HEK293T (cell line): ENCODE measurements around the gene PTPN3.

Experiments
- CTCF ChIA-PET: fragments of 350-600 bp; formaldehyde crosslinking; extraction: SDS; loops from one replicate; lab custom pipeline; 2021; ENCODE audit warnings: antibody characterized with exemption, inconsistent platforms; lab: Yijun Ruan, JAX
- POLR2A ChIA-PET: fragments of 350-600 bp; formaldehyde crosslinking; extraction: SDS; loops from one replicate; lab custom pipeline; 2020; ENCODE audit warnings: antibody characterized with exemption, inconsistent platforms; lab: Yijun Ruan, JAX
- DNase-seq: peaks from one replicate; pipeline ENCODE4 v3.0.0; 2012; ENCODE audit warnings: mixed read lengths; ENCODE audit errors: extremely low spot score
- ARNT ChIP-seq: fragments of 450-650 bp; IDR thresholded peaks from 2 replicates; pipeline ENCODE4 v1.6.1; 2017; ENCODE audit warnings: mild to moderate bottlenecking
- BHLHE40 ChIP-seq: fragments of 450-650 bp; IDR thresholded peaks from 2 replicates; pipeline ENCODE4 v1.6.1; 2016; ENCODE audit warnings: mild to moderate bottlenecking, moderate library complexity, borderline replicate concordance
- CTBP1 ChIP-seq: fragments of 450-650 bp; IDR thresholded peaks from 2 replicates; pipeline ENCODE4 v1.6.1; 2016; ENCODE audit warnings: borderline replicate concordance
- ELF4 ChIP-seq: fragments of 450-650 bp; IDR thresholded peaks from 2 replicates; pipeline ENCODE4 v1.6.1; 2017; ENCODE audit warnings: antibody characterized with exemption
- FOXA1 ChIP-seq: fragments of 450-650 bp; IDR thresholded peaks from 2 replicates; pipeline ENCODE4 v1.6.1; 2016; ENCODE audit warnings: mild to moderate bottlenecking
- FOXK2 ChIP-seq: fragments of 450-650 bp; IDR thresholded peaks from 2 replicates; pipeline ENCODE4 v1.6.1; 2016; ENCODE audit warnings: mild to moderate bottlenecking
- FOXM1 ChIP-seq: fragments of 450-650 bp; IDR thresholded peaks from 2 replicates; pipeline ENCODE4 v1.6.1; 2017; ENCODE audit warnings: mild to moderate bottlenecking, borderline replicate concordance
- HDGF ChIP-seq: fragments of 450-650 bp; IDR thresholded peaks from 2 replicates; pipeline ENCODE4 v1.6.1; 2017; ENCODE audit warnings: antibody characterized with exemption, borderline replicate concordance
- L3MBTL2 ChIP-seq: fragments of 450-650 bp; conservative IDR thresholded peaks from 2 replicates; pipeline ENCODE4 v1.6.1; 2016; ENCODE audit warnings: mild to moderate bottlenecking
- LEF1 ChIP-seq: fragments of 450-650 bp; IDR thresholded peaks from 2 replicates; pipeline ENCODE4 v1.6.1; 2017; ENCODE audit warnings: mild to moderate bottlenecking, borderline replicate concordance
- NFRKB ChIP-seq: fragments of 450-650 bp; IDR thresholded peaks from 2 replicates; pipeline ENCODE4 v1.6.1; 2016; ENCODE audit warnings: mild to moderate bottlenecking, moderate library complexity
- SP1 ChIP-seq: fragments of 450-650 bp; IDR thresholded peaks from 2 replicates; pipeline ENCODE4 v1.6.1; 2017
- SUZ12 ChIP-seq: fragments of 450-650 bp; IDR thresholded peaks from 2 replicates; pipeline ENCODE4 v1.6.1; 2016; ENCODE audit warnings: mild to moderate bottlenecking
- TARDBP ChIP-seq: fragments of 450-650 bp; IDR thresholded peaks from 2 replicates; pipeline ENCODE4 v1.6.1; 2016
- ZNF384 ChIP-seq: fragments of 450-650 bp; IDR thresholded peaks from 2 replicates; pipeline ENCODE4 v1.6.1; 2016
- TF ChIP-seq, protein P1 (sequence below): fragments of 450-650 bp; IDR thresholded peaks from 2 replicates; pipeline ENCODE4 v1.6.1; 2016

Gene PTPN3

DNA sequence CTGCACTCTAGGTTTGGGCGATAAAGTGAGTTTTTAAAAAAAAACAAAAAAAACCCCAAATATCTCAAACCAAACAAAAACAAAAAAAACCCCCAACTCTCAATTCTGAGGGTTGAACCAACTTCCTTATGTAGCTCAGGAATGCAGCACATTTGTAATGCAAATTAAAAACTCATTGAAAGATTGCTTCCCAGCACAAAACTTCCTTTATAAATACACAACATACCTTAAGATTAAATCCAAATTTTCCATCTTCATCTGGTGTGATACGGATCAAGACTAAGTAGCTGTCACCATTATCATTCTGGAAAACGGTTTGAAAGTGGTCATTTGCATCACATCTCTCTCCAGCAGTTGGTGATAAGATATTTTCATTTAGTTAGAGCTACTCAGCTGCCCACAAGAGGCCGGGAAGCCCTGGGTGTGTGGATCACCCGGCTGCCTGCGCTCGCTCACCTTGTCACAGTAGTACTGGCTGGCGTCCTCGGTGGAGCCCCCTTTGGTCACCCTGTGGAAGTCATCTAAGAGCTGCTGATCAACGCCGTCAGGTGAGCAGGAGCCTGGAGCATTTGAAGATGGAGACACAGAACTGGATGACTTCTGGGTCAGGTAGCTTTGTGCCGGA, 88.2 kb downstream of the PTPN3 start:
- ChIA-PET POLR2A (no interaction called here), CTCF (interaction anchor here (0.6 to 1.1 kb wide), 3 partner anchors 8 to 1977 kb away, joined by 3 to 6 read pairs (median 3); no protein-coding TSS in a partner anchor)
- no peak for TF ChIP-seq ELF4
- no peak for TF ChIP-seq TARDBP
- no peak for TF ChIP-seq ARNT
- TF ChIP-seq SUZ12: no peak
- TF ChIP-seq NFRKB: no peak
- no peak for TF ChIP-seq L3MBTL2
- TF ChIP-seq, protein P1, sequence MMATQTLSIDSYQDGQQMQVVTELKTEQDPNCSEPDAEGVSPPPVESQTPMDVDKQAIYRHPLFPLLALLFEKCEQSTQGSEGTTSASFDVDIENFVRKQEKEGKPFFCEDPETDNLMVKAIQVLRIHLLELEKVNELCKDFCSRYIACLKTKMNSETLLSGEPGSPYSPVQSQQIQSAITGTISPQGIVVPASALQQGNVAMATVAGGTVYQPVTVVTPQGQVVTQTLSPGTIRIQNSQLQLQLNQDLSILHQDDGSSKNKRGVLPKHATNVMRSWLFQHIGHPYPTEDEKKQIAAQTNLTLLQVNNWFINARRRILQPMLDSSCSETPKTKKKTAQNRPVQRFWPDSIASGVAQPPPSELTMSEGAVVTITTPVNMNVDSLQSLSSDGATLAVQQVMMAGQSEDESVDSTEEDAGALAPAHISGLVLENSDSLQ: no peak
- TF ChIP-seq CTBP1: no peak
- peak; percentile 40 for DNase-seq

DNA sequence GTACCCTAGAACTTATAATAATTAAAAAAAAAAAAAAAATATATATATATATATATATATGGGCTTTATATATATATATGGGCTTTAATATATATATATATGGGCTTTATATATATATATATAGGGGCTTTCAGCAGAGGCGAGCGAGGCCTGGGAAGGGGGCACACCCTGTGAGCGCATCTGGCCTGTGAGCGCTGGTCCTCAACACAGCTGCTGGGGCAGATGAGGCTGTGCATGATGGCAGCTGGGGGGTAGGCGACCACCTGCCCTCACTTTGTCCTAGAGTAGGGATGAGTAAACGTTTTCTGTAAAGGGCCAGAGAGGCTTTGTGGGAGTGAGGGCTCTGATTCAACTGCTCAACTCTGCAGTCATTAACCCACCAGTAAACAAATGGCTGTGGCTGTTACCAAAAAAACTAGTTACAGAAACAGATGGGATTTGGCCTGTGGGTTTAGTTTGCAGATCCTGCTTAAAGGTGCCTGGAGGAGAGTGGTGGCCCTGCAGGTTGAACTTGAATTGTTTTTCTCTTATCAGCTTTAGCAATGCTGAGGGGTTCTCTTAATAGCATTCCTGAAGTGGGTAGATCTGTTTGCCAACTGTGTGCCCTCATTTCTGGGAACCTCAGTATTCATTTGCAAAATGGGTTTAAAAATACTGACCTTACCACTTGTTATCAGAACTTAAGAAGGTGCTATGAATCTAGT, 89.2 kb downstream of the PTPN3 start:
- DNase-seq: no peak
- ChIA-PET CTCF (no interaction called here), POLR2A (no interaction called here)

DNA sequence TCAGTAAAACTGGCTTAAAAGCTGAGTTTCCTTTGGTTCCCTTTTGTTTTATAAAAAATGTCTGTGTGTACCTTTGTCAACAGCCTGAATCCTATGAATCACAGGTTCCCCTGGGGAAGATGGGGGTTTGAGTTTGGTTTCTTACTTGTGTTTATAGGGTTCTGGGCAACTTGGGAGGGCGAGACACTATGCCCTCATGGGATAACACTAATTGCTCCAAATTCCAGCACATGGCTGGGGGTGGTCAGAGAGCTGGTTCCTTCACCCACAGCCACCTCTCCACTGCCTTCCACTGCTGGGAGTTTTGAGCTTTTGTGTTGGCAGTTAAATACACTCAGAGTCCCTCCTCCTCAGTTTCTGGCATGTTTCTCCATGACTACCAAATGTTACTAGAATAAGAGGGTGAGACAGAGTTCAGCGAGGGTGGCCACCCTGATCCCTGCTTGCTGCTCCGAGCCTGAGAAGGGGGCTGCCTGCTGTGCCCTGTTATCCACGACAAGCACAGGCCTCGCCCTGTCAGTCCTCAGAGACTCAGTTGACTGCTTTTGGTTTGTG, 94.3 kb downstream of the PTPN3 start:
- TF ChIP-seq FOXM1 (no peak), BHLHE40 (no peak), TARDBP (no peak), CTBP1 (no peak), ELF4 (no peak)
- TF ChIP-seq, protein P1: no peak
- CTCF ChIA-PET: no interaction called here
- POLR2A ChIA-PET: no interaction called here
- DNase-seq: no peak

More for the DNA sequence above, 89.2 kb downstream of the PTPN3 start:
- TF ChIP-seq CTBP1: no peak
- TF ChIP-seq HDGF: no peak
- TF ChIP-seq FOXM1: no peak
- TF ChIP-seq TARDBP: no peak
- TF ChIP-seq LEF1: no peak

DNA sequence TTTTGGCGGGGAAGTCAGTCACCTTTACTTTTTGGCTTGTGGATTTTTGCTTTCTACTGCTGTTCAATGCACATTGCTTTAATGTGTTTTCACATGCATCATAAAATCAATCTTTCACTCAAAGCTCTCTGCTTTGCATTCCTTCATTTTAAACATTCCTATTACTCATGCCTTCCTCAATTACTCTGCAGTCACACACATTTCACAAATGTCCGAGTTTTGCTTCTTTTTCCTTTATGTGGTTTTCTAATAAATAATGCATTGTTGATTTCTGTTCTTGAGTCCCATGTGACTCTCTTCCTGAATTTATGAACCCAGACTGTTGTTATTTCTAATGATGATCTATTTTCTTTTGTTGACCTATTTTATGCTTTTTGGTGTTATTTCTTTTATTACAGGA, 95.0 kb downstream of the PTPN3 start:
- ChIA-PET CTCF (no interaction called here), POLR2A (no interaction called here)
- no peak for DNase-seq
- TF ChIP-seq SUZ12 (no peak), TARDBP (no peak), FOXA1 (no peak), ZNF384 (no peak), ELF4 (no peak), CTBP1 (no peak), SP1 (no peak), FOXM1 (no peak), NFRKB (no peak), L3MBTL2 (no peak), BHLHE40 (no peak), LEF1 (no peak), HDGF (no peak), ARNT (no peak), FOXK2 (no peak)
- TF ChIP-seq, protein P1: no peak

DNA sequence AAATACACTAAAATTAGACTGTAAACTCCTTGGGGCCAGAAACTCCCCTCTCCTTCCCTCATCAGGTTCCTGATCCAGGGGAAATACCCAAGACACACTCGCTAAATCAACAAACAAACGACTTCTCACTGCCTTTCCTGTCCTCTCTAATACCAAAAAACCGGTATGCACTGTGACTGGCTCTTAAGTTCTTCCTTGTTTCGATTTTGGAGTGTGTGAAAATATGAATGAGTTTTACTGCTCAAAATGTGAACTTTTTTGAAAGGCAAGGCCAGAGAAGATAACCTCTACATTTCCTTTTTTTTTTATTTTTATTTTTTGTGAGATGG, 96.2 kb downstream of the PTPN3 start:
- CTCF ChIA-PET: interaction anchor here (1.2 kb wide), 1 partner anchor 9 kb away, joined by 3 read pairs; no protein-coding TSS in a partner anchor
- TF ChIP-seq FOXM1 (no peak), SUZ12 (no peak), LEF1 (no peak), NFRKB (no peak), BHLHE40 (no peak), L3MBTL2 (no peak), ZNF384 (no peak), TARDBP (no peak), FOXA1 (no peak), SP1 (no peak), CTBP1 (no peak), HDGF (no peak), ELF4 (no peak)
- TF ChIP-seq, protein P1: no peak
- no peak for DNase-seq
- POLR2A ChIA-PET: no interaction called here
